Panc1 (cell line): Measurements from ENCODE around the gene WNT1. TPM values are rescaled to one million over a fixed set of nuclear protein-coding genes. Genes with fewer than 3 reads are reported as not detected.

ENCODE experiments used
- ATAC-seq: fragments of 200-7000 bp; cut with Tn5 transposase; 2 replicates; pipeline ENCODE4 v1.9.1; 2020; ENCODE audit warnings: mild to moderate bottlenecking, moderate library complexity
- BruUV-seq: library from RNA; stranded (reverse); fragments of 400-500 nt; replicated peaks from 2 replicates; lab custom pipeline; 2021; lab: Mats Ljungman, UMichigan
- CTCF ChIA-PET: fragments of 300-600 bp; sonication (Branson Sonifier 250); formaldehyde crosslinking; loops from one replicate; lab custom pipeline; 2022; ENCODE audit warnings: antibody characterized with exemption; lab: Charles Lee
- POLR2A ChIA-PET: fragments of 300-600 bp; sonication (Branson Sonifier 250); formaldehyde crosslinking; loops from one replicate; lab custom pipeline; 2022; ENCODE audit warnings: antibody characterized with exemption; lab: Charles Lee
- DNase-seq: peaks from one replicate; pipeline ENCODE4 v3.0.0-alpha.2; 2010; ENCODE audit warnings: low read depth, low spot score
- H3K27ac ChIP-seq: 2 replicates; pipeline ENCODE4 v1.5.1; 2011; ENCODE audit warnings: mild to moderate bottlenecking, low read length, inconsistent platforms
- H3K27me3 ChIP-seq: fragments of 200-500 bp; sonication (Bioruptor generic); 2 replicates; pipeline ENCODE4 v1.6.0; 2014; ENCODE audit warnings: low read length, inconsistent platforms; ENCODE audit not compliant: control insufficient read depth, insufficient read depth
- H3K36me3 ChIP-seq: fragments of 200-500 bp; sonication (Bioruptor generic); 2 replicates; pipeline ENCODE4 v1.5.1; 2014; ENCODE audit warnings: inconsistent platforms, mild to moderate bottlenecking, low read length, moderate library complexity; ENCODE audit not compliant: control insufficient read depth, insufficient read depth
- H3K4me1 ChIP-seq: 2 replicates; pipeline ENCODE4 v1.5.1; 2011; ENCODE audit warnings: inconsistent platforms, mild to moderate bottlenecking, low read length, moderate library complexity; ENCODE audit not compliant: control insufficient read depth, insufficient read depth
- H3K4me3 ChIP-seq, 2 experiments: 2 replicates each; pipeline ENCODE4 v1.5.1; 2011 to 2012; ENCODE audit warnings: low read depth in 2 of 2, low read length in 2 of 2, mild to moderate bottlenecking in 2 of 2, inconsistent platforms in 1 of 2, moderate library complexity in 1 of 2
- H3K9me3 ChIP-seq: fragments of 200-500 bp; sonication (Bioruptor generic); 2 replicates; pipeline ENCODE4 v1.5.1; 2014; ENCODE audit warnings: low read depth, mild to moderate bottlenecking, inconsistent platforms, low read length, moderate library complexity; ENCODE audit not compliant: control insufficient read depth, insufficient read depth
- POLR2AphosphoS5 ChIP-seq: IDR thresholded peaks from 2 replicates; pipeline ENCODE4 v1.6.1; 2012; ENCODE audit warnings: mild to moderate bottlenecking, low read depth, low read length, moderate library complexity
- SIN3A ChIP-seq: IDR thresholded peaks from 2 replicates; pipeline ENCODE4 v1.6.1; 2012; ENCODE audit warnings: low read depth, mild to moderate bottlenecking, low read length, moderate library complexity, borderline replicate concordance; ENCODE audit not compliant: insufficient read depth
- TCF7L2 ChIP-seq: IDR thresholded peaks from 2 replicates; pipeline ENCODE4 v1.6.1; 2011; ENCODE audit warnings: mild to moderate bottlenecking, low read depth, low read length, inconsistent platforms
- in situ Hi-C: cut with HindIII; loops from 2 replicates; pipeline ENCODE4 v1.10.0; 2016; ENCODE audit warnings: low sequenced_read_pairs, low pct_unique_long_range_greater_than_20kb
- intact Hi-C: fragments of 100-400 bp; cut with micrococcal nuclease; formaldehyde crosslinking; loops from one replicate; pipeline ENCODE4 v1.10.0; 2022; ENCODE audit not compliant: unreplicated experiment
- total RNA-seq: library from RNA; stranded (reverse); gene quantifications from one replicate; pipeline ENCODE4 v1.2.1, GENCODE V29; 2021; ENCODE audit not compliant: unreplicated experiment
- TF ChIP-seq, protein P1 (sequence below), 2 experiments: IDR thresholded peaks; 2 replicates each; pipeline ENCODE4 v1.6.1; 2011 to 2012; ENCODE audit warnings: low read depth in 2 of 2, control low read depth in 1 of 2, low read length in 1 of 2, mild to moderate bottlenecking in 1 of 2, moderate library complexity in 1 of 2; ENCODE audit not compliant: insufficient read depth in 1 of 2
- TF ChIP-seq, protein P2 (sequence below): fragments of 450-650 bp; IDR thresholded peaks from 2 replicates; pipeline ENCODE4 v1.5.1; 2017; ENCODE audit warnings: mild to moderate bottlenecking

WNT1 gene
- total RNA-seq, 1 experiment from 2014 or later, result not detected

DNA sequence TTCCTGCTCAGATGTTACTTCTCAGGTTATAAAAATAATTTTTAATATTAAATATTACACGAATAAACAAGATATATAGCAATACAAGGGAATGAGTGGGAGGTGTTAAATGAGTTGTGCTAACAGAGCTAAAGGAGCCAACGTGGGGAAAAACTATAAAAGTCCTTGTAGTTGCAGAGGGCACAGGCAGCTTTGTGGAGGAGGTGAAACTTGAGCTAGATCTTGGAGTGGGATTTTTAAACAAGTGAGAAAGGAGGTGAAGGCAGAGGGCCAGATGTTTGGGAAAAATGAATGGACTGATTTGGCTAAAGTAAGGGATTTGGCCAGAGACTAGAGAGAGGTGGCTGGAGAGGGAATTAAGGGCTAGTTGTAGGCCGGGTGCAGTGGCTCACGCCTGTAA lies 47.6 kb upstream of the WNT1 start:
- ChIA-PET CTCF (interaction anchor here (0.6 kb wide), 1 partner anchor 32 kb away, joined by 3 read pairs; no protein-coding TSS in a partner anchor), POLR2A (interaction anchor here (0.6 kb wide), 2 partner anchors 10 to 78 kb away, joined by 4 to 8 read pairs; partner anchors contain the start of gene DDX23)
- no TSS peak for BruUV-seq
- intact Hi-C loops, result no loop called here
- no peaks in the 10 kb centered on the region for H3K4me1 ChIP-seq
- peaks cover 16% of the 10 kb centered on the region for H3K36me3 ChIP-seq
- ATAC-seq (no peak), DNase-seq (no peak)
- in situ Hi-C loops, result no loop called here
- H3K4me3 ChIP-seq, result no peak overlapping the region
- no peaks in the 10 kb centered on the region for H3K9me3 ChIP-seq
- H3K27ac ChIP-seq, result no peak overlapping the region
- H3K27me3 ChIP-seq, result no peaks in the 10 kb centered on the region
- TF ChIP-seq POLR2AphosphoS5, result no peak
- TF ChIP-seq, protein P1, sequence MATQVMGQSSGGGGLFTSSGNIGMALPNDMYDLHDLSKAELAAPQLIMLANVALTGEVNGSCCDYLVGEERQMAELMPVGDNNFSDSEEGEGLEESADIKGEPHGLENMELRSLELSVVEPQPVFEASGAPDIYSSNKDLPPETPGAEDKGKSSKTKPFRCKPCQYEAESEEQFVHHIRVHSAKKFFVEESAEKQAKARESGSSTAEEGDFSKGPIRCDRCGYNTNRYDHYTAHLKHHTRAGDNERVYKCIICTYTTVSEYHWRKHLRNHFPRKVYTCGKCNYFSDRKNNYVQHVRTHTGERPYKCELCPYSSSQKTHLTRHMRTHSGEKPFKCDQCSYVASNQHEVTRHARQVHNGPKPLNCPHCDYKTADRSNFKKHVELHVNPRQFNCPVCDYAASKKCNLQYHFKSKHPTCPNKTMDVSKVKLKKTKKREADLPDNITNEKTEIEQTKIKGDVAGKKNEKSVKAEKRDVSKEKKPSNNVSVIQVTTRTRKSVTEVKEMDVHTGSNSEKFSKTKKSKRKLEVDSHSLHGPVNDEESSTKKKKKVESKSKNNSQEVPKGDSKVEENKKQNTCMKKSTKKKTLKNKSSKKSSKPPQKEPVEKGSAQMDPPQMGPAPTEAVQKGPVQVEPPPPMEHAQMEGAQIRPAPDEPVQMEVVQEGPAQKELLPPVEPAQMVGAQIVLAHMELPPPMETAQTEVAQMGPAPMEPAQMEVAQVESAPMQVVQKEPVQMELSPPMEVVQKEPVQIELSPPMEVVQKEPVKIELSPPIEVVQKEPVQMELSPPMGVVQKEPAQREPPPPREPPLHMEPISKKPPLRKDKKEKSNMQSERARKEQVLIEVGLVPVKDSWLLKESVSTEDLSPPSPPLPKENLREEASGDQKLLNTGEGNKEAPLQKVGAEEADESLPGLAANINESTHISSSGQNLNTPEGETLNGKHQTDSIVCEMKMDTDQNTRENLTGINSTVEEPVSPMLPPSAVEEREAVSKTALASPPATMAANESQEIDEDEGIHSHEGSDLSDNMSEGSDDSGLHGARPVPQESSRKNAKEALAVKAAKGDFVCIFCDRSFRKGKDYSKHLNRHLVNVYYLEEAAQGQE (IDR thresholded peaks at IDR 0.05; ENCODE audit: insufficient read depth in 1 of 2, low read depth in 2 of 2, low read length in 1 of 2), result no peak
- TF ChIP-seq, protein P2, sequence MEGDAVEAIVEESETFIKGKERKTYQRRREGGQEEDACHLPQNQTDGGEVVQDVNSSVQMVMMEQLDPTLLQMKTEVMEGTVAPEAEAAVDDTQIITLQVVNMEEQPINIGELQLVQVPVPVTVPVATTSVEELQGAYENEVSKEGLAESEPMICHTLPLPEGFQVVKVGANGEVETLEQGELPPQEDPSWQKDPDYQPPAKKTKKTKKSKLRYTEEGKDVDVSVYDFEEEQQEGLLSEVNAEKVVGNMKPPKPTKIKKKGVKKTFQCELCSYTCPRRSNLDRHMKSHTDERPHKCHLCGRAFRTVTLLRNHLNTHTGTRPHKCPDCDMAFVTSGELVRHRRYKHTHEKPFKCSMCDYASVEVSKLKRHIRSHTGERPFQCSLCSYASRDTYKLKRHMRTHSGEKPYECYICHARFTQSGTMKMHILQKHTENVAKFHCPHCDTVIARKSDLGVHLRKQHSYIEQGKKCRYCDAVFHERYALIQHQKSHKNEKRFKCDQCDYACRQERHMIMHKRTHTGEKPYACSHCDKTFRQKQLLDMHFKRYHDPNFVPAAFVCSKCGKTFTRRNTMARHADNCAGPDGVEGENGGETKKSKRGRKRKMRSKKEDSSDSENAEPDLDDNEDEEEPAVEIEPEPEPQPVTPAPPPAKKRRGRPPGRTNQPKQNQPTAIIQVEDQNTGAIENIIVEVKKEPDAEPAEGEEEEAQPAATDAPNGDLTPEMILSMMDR, result no peak
- TF ChIP-seq TCF7L2, result no peak
- TF ChIP-seq SIN3A, result no peak

DNA sequence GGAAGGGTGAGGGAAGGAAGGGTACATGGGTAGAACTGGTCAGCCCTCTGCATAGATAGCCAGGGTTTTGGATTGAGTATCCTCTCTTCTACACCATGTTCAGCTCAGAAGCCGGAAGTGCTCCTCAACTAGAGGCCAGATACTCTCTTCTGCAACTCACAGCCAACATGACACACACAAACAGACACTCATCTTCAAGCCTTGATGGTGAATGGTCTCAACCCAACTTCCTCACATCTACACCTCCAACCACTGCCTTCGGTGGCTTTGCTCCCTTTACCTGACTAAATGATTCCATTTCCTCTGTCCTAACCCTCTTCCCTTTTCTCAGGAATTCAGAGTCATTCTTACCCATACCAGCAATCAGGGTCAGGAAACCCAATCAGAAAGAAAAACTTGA lies 45.2 kb upstream of the WNT1 start:
- Histone ChIP-seq H3K4me3 (no peak overlapping the region), H3K27ac (no peak overlapping the region), H3K4me1 (no peaks in the 10 kb centered on the region), H3K9me3 (no peaks in the 10 kb centered on the region), H3K36me3 (peaks cover 18% of the 10 kb centered on the region), H3K27me3 (no peaks in the 10 kb centered on the region)
- intact Hi-C loops, result no loop called here
- ChIA-PET POLR2A (no interaction called here), CTCF (interaction anchor here (0.7 kb wide), 1 partner anchor 75 kb away, joined by 5 read pairs; no protein-coding TSS in a partner anchor)
- in situ Hi-C loops, result no loop called here
- no peak for DNase-seq
- BruUV-seq, result no TSS peak
- no peak for ATAC-seq
- TF ChIP-seq, protein P1 (IDR thresholded peaks at IDR 0.05; ENCODE audit: insufficient read depth in 1 of 2, low read depth in 2 of 2, low read length in 1 of 2), result no peak
- TF ChIP-seq POLR2AphosphoS5 (no peak), SIN3A (no peak), TCF7L2 (no peak)
- TF ChIP-seq, protein P2, result no peak
